ENCODE results near the gene PDE6B. TPM values are rescaled to one million over a fixed set of nuclear protein-coding genes. Genes with fewer than 3 reads are reported as not detected.

Gene PDE6B
- polyA plus RNA-seq, 3 donors = 40.3 to 56.1 (median 46.4) TPM

DNA sequence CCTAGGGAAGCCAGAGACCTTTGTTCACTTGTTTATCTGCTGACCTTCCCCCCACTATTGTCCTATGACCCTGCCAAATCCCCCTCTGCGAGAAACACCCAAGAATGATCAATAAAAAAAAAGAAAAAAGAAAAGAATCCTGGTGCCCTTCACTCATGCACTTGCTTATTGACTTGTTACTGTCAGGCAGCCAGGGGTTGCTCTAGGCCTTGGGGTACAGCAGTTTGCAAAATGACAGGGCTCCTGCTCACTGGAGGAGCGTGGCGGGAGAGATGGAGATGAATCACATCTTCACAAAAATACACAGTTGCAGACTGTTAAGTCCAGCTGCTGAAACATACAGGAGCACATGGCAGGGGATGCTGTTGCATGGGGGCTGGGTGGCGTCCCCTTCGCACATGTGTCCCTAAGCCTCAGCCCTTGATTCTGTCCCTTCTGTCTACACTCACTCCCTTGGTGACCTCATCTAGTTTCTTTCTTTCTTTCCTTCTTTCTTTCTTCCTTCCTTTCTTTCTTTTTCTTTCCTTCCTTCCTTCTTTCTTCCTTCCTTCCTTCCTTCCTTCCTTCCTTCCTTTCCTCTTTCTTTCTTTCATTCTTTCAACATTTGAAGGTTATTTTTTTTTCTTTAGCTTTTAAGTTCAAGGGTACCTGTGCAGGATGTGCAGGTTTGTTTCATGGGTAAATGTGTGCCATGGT, 32.4 kb upstream of the PDE6B start:
- no peak for DNase-seq

DNA sequence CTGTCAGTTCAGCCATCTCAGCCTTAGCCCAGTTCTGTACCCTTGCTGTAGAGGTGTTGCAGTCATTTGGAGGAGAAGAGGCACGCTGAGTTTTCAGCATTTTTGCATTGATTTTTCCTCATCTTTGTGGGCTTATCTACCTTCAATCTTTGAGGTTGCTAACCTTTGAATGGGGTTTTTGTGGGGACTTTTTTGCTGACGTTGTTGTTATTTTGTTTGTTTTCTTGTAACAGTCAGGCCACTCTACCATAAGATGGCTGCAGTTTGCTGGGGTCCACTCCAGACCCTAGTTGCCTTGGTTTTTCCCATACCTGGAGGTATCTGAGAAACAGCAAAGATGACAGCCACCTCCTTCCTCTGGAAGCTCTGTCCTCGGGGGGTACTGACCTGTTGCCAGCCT, 26.4 kb upstream of the PDE6B start:
- DNase-seq = no peak

DNA sequence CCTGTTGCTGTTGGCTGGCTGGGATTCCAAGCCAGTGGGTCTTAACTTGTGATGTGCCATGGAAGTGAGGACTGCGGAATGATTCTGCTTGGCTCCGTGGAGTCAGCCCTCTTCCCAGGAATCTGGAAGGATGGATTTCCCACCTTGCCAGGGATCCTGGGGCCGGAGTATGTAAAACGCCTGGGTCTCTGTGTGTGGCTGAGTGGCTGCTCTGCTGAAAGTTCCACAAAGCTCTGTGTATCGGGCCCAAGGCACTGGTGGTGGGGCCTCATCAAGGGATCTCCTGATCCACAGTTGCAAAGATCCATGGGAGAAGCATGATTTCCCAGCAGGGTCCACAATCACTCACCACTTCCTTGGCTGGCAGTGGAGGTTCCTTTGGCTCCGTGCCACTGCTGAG, 25.2 kb upstream of the PDE6B start:
- no peak for DNase-seq

DNA sequence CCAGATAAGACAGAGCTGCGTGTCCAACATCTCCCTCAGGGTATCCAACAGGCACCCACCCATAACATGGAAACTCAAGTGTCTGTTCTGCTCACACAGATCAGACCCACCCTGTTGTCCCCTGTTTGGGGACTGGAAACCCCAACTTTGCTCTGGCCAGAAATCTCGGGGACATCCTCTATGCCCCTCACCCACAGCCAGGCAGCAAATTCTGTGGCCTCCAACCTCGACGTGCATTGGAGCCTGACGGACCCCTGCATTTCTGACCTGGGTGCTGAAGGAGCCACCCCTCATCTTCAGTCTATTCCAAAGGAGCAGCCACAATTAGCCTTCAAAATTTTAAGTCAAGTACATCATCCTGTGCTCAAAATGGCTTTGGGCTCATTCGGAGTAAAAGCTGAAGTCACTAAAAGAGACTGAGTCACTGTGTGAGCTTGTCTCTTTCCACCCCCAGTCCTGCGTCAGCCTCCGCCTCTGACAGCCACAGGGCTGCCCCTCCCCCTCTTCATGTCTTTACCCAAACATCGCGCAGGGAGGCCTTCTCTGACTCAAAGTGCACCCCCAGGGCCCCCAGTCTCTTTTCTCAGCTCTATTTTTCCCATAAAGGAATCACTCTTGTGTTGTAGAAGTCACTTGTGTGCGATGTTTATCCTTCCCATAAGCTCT, 24.4 kb upstream of the PDE6B start:
- no peak for DNase-seq

DNA sequence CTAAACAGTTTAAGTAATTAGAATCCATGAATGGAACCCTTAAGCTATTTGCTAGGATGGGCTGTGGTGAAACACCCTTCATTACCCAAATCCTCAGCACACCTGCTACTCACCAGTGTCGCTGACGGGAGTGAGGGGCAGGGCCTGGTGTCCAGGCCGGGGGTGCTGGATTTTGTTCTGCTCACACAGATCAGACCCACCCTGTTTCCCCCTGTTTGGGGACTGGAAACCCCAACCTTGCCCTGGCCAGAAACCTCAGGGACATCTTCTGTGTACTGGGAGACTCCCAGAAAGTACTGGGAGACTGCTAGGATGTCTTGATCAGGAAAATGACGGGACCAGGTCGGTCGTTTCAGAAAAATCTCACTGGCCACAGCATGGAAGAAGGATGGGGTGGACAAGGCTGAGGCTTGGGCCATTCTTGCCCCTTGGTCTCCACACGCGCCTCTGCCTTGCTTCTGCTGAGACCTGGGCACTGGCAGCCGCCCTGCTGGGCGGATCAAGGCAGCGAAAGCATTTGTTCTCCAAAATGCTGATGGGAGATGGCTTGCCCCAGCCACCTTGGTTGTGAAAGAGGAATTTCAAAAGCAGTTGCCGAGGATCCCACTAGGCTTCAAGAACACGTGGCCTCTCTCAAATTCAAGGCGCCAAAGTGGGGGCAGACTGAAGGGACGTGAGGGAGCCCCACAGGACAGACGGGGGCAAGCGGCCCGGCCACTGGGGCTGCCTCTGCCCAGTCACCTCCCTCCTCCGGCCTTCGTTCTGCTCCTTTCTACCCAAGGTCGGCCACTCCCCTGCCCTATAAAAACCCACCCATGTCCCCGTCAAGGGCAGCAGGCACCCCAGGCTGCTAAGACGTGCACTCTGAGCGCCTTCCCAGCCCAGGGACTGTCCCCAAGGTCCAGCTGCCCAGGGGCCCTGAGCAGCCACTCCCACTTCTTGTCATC, 23.5 kb upstream of the PDE6B start:
- no peak for DNase-seq

DNA sequence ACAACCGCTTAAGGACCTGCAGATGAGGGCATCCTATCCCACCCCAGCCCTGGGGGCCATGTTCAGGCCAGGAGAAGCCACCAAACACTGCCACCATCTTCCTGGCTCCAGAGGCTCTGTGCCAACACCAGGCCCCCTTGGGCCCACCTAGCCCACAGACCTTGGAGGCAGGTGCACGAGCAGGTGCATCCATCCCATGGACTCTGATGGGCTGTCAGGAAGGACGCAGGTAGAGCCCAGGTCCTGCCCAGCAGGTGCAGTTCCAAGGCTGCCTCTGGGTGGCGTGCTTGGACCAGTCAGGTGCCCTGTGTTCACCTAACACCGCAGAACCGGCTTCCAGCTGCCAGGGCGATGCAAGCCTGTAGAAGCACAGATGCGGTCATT, 22.8 kb upstream of the PDE6B start:
- DNase-seq = peak; percentile 69

DNA sequence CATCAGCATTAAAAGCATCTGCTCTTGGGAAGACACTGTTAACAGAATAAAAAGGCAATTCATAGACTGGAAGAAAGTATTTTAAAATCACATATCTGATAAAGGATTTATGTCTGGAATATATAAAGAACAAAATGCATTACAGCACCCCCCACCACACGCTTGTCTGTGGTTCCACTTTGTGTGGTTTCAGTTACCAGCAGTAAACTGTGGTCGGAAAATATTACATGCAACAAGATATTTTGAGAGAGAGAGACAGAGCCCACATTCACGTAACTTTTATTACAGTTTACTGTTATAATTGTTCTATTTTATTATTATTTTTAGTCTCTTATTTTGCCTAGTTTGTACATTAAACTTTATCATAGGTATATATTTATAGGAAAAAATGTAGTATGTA, 21.2 kb upstream of the PDE6B start:
- no peak for DNase-seq

DNA sequence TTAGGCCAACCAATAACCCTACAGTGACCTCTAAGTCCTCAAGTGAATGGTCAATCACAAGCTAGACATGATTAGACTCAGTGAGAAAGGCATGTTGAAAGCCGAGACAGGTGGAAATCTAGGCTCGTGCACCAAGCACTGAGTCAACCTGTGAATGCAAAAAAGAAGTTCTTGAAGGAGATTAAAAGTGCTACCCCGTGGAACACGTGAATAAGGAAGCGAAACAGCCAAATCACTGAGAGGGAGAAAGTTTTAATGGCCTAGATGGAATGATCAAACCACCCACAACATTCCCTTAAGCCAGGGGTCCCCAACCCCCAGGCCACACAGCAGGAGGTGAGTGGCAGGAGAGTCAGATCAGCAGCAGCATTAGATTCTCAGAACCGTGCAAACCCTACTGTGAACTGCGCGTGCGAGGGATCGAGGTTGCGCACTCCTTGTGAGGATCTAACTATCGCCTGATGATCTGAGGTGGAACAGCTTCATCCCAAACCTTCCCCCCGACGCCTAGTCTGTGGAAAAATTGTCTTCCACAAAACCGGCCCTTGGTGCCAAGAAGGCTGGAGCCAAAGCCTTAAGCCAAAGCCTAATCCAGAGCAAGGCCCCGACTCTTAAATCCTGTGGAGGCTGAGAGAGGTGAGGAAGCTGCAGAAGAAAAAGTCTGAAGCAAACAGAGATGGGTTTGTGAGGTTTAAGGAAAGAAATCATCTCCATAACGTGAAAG, 19.5 kb upstream of the PDE6B start:
- no peak for DNase-seq

DNA sequence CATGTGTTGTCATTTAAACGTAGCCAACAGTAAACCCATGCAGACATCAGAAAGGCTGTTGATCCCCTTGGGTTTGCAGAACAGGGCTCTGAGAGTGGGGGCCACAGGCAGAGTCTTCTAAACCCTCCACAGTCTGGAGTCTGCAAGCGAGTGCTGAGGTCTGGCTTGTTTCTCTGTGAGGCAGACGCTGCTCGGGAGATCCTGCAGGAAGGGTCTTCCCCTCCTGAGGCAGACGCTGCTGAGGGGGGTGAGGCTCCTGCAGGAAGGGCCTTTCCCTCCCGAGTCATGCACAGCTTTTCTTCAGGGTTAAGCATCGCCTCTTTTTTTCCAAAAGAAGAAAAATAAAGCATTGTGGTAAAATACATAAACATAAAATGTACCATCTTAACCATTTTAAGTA, 17.1 kb upstream of the PDE6B start:
- no peak for DNase-seq

DNA sequence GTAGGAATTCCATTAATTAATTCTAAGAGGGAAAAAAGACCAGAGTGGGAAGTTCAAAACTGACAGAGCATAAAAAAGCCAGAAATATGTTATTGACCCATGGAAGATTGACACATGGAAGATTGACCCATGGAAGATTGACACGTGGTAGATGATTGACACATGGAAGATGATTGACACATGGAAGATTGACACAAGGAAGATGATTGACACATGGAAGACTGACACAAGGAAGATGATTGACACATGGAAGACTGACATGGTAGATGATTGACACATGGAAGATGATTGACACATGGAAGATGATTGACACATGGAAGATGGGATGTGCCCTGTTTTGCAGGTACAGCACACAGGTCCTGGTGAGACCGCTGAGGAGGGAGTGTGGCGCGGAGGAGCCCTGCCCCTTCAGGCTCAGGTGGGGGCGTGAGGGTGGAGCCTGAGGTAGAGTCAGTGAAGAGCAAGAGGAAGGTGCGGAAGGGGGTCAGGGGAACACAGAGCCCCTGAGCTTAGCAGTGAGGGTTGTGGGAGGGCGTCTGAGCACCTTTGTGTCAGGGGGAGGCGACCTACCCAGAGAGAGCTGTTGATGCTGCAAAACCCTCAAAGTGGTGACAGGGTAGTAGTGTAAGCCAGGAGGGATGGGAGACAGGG, 15.8 kb upstream of the PDE6B start:
- DNase-seq = no peak

DNA sequence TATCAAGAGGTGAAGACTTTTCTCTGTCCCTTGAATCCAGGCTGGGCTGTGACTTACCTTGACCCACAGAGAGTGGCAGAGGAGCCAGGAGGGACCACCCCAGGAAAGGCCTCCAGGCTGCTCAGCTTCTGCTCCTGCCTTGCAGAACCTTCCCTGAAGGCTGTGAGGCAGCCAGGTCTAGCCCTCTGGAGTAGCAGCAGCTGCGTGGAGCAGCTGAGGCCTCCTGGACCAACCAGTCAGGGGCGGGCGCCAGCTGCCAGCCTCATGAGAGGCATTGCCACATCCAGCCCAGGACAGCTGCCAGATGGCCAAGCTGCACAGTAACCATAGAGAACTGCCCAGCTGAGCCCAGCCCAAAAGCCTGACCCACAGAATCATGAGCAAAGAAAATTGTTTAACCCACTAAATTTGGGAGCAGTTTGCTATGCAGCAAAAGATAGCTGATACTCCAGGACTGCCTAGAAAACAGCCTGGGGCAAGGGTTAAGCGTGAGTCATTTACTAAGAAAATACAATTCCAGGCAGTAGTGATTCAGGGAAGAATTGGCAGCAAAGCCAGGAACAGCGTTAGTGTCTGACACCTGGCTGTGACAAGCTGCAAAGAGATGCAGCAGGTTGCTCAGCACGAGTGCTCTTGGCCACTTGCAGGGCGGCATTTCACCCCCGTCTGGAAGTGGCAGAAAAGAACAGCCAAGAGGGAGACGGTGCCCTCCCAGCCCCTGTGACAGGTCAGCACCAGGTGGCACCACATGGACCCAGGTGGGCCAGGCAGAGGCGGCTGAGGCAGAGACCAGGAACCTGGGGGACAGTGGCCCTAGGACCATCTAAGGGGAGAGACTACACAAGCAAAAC, 14.7 kb upstream of the PDE6B start:
- no peak for DNase-seq

DNA sequence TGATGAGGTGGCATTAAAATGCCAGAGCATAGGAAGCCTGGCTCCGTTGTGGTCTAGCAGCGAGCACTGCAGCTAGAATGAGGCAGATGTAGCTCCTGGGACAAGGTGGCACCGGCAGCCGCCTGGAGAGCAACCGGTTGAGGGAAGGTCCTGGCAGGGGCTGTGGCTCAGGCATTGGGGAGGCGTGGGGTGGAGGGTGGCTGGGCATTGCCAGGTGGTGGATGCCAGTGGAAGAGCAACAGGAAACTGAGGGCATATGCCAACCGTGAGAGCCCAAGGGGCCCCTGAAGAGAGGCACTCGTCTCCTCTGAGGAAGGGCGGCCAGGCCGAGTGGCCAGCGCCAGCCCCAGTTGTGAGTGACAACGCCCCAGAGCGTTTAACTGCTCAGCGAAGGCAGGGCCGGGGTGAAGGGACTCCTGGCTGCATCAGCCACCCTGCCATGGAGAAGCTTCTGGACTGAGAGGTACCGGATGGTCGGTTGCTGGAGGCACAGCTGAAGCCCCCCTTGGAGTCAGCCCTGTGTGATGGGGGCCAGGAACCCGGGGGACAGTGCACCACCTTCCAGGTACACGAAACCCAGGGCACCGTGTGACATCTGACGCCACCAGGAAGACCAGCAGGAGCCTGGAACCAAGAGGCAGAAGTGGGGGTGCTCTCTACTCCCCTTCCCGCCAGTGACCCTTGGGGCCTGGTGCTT, 13.2 kb upstream of the PDE6B start:
- DNase-seq = no peak

DNA sequence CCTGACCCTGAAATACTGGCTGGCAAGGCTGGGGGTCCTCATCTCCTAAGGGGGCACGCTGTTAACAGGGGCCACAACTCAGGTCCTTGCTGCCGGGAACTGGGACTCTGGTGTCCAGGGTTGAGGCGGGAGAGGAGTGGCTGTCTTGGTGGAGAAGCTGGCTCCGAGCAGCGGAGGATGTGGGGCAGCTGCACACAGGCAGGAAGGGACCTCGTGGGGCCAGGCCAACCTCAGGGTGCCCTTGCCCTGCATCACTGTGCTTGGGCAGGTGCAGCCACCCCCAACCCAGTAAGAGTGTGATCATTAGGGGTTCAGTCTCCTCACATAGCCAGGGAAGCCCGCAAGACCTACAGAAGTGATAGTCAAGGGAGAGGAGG, 12.6 kb upstream of the PDE6B start:
- DNase-seq = no peak

DNA sequence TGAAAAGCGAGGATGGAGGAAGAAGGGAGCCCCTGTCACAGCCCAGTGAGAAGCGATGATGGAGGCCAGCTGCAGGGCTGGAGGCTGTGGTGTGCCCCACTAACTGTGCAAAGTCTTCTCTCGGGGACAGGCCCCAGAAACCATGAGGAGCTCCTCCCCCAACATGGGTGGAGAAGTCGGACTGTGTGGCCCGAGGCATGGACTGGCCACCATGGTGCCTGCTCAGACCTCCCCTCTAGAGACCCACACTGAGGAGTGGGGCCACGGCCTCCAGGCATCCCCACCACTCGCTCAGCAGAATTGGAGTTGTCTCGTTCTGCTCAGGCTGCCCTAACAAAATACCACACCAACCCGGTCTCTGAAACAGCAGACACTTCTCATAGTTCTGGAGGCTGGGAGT, 12.2 kb upstream of the PDE6B start:
- no peak for DNase-seq

DNA sequence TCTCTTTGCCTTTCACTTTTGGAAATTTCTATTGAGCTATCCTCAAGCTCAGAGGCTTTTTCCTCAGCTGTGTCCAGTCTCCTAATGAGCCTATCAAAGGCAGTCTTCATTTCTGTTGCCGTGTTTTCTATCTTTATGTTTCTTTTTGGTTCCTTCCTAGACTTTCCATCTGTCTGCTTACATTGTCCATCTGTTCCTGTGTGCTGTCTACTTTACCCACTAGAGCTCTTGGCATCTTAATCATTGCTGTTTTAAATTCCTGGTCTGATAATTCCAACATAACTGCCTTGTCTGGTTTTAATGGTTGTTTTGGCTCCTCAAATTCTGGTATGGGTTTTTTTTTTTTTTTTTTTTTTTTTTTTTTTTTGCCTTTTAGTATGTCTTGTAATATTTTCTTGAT, 9.3 kb upstream of the PDE6B start:
- DNase-seq = no peak

DNA sequence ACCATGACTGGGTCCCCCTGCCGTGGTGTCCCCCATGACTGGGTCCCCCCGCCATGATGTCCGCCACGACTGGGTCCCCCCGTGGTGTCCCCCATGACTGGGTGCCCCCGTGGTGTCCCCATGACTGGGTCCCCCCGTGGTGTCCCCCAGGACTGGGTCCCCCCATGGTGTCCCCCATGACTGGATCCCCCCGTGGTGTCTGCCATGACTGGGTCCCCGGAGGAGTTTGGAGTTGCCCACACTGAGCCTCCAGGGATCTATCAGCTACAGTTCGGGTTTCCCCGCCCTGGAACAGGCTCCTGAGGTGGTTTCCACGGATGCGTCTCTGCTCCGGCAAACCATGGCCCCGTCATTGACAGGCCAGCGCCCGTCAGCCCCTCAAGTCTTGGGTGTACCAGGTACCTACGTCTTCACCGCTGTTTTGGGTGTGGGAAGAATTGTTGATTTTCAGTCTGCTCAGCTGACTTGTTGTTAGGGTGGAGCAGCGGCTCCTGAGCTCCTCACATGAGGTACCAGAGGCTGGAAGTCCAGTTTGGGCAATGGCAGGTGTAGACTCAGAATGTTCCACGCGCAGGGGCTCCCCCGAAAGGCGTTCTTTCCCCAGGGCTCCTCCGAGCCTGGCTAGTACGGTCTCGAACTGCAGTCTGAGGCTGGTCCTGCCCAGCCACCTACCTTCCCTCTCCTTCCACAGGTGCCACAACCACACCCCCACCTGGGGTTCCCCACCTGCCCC, 8.3 kb upstream of the PDE6B start:
- DNase-seq = no peak

DNA sequence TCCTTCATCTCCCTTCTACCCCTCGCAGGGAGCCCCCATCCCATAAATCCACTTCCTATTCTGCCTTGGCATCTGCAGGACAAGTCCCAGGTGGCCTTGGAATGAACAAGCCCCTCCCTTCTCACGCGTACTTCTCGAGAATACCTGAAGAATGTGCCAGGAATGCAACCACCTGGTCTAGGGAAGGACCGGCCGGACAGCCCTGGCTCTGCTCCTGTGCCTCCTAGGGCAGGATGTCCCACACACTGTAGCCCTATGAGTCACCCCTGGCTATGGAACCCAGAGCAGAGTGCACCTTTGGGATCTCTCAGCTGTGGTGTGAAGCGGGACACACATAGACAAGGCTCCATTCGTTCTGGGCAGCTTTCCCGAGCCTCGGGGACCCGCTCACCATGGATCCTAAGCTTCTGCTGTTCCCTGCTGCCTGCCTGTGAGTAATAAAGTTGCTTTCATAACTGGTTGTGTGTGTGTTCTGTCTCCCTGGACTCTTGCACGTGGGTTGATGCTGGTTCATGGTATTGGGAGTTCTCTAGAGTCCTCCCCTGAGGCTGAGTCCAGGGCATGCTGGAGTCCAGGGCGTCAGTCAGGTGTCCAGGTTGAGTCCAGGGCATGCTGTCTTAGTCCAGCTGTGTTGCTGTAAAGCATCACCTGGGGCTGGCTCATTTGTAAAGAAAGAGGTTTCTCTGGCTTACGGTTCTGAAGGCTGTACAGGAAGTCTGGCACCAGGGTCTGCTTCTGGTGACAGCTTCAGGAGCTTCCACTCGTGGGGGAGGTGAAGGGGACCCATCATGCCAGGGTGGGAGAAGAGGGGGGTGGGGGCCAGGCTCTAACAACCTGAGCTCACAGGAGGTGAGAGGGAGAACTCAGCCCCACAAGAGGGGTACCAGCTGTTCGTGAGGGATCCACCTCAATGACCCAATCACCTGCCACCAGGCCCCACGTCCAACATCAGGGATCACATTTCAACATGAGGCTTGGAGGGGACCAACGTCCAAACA, 7.4 kb upstream of the PDE6B start:
- no peak for DNase-seq

DNA sequence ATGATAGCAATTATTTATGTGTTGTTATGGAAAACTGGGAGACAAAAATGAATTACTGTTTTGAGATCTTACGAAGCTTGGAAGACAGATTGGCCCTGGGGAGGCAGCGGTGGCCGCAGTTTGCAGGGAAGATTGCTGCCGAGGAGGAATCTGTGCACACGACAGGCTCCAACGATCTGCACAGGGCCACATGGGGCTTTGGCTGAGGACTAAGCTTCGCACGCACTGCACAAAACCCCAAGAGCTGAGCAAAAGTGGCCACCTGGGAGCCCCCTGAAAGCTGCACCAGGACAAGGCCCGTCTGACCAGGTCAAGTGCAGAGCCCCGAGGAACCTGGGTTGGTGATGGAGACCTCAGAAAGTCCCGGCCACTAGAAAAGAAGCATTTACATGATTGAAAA, 5.2 kb upstream of the PDE6B start:
- DNase-seq = no peak

Data from renal pelvis (tissue), 4 donors.